Activated naive CD4-positive, alpha-beta T cell (primary cell): ENCODE results near the gene SAMHD1.
"Not testable (repeated sequence)": the region's sequence is repeated elsewhere in the genome, so short reads cannot be mapped to it uniquely, and the experiment has no call there.

ENCODE experiments used
- DNase-seq, 4 experiments: peaks; one replicate each; lab custom pipeline; 2025; lab: John Stamatoyannopoulos, UW

The SAMHD1 gene

GRCh38 chr20:36956016-36956415 lies 4.5 kb upstream of the SAMHD1 start:
- DNase-seq, result no peak

DNA sequence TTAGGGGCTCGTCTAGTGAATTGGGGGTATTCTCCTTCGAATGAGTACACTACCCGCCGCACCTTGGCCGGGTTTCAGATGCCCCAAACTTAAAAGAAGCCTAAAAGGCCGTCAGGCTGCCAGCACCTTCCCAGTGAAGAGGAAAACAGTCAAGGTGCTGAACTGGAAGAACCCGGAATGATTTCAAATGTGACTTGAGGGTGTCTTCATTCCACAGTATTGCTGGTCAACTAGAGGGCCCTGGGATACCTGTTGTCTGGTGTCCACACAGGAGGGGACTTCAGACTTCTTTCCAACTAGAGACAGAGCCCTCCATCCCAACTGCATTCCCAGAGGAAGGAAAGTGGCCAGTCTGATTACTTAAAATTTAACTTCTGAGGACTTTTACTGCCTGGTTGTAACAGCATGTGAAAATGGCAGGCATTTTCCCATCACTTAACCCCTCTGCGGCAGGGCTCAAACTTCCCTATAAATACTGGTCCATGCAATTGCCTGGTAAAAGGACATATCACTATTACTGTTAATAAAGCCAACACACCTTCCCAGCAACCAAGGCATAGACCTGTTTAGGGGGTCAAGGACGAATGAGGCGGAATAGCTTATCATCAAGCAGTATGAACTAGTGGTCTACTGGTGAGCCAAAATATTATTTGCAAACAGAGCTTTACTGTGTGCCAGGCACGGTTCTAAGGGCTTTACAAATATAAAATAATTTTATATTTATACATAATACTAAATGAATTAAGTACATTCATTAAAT lies 651 bp upstream of the SAMHD1 start:
- no peak for DNase-seq

- peak in 2 of 4 experiments; percentile 40 to 47 for DNase-seq
These were observed 902 bp downstream of the SAMHD1 start for GRCh38 chr20:36950414-36951197.

DNA sequence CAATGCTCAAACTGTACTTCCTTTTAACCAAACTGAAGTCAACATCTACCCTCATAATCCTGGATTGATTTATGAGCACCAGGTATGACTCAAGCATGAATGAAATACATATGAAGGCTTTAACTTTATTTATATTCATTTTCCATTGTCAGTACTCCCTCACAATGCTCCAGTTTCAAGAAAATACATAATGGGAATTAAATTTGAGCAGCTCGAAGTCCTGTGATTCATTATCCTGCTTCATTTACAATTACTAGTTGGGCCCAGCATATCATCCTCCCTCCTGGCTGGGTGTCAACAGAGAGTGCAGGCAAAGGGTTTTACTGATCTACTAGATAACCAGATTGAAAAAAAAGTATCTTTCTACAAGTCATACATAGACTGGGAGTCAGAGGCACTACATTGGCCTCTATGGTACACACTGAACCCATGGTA lies 10.1 kb downstream of the SAMHD1 start:
- no peak for DNase-seq

DNA sequence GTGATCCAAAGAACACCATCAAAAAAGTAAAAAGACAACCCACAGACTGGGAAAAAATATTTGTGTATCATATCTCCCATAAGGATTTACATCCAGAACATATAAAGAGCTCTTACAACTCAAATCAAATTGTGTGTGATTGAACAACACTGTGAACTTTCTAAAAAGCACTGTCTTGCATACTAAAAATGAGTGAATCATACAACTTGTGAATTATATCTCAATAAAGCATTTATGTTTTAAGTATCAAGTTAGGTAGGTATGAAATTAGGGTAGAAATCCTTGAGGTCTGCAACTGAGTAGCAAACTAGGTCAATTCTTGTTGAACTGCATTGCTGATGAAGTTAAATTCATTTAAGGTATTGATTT lies 14.1 kb downstream of the SAMHD1 start:
- DNase-seq, result no peak

- DNase-seq, result not testable (repeated sequence)
These were observed 14.6 kb downstream of the SAMHD1 start for GRCh38 chr20:36936761-36937401.

- no peak for DNase-seq
These were observed 15.2 kb downstream of the SAMHD1 start for GRCh38 chr20:36936341-36936740.

DNA sequence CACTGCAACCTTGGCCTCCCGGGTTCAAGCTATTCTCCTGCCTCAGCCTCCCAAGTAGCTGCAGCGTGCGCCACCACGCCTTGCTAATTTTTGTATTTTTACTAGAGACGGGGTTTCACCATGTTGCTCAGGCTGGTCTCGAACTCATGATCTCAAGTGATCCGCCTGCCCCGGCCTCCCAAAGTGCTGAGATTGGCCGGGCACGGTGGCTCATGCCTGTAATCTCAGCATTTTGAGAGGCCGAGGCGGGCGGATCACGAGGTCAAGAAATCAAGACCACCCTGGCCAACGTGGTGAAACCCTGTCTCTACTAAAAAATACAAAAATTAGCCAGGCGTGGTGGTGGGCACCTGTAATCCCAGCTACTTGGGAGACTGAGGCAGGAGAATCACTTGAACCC lies 17.9 kb downstream of the SAMHD1 start:
- DNase-seq, result not testable (repeated sequence)

- DNase-seq, result no peak
These were observed 18.8 kb downstream of the SAMHD1 start for GRCh38 chr20:36932476-36933426.

DNA sequence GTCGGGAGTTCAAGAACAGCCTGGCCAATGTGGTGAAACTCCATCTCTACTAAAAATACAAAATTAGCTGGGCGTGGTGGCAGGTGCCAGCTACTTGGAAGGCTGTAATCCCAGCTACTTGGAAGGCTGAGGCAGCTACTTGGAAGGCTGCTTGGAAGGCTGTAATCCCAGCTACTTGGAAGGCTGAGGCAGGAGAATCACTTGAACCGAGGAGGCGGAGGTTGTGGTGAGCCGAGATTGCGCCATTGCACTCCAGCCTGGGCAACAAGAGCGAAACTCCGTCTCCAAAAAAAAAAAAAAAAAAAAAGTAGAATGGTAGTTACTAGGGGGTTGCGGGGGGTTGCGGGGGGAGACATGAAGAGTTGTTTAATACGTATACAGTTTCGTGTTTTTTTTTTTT lies 19.4 kb downstream of the SAMHD1 start:
- DNase-seq, result not testable (repeated sequence)

GRCh38 chr20:36929691-36930090 lies 21.8 kb downstream of the SAMHD1 start:
- no peak for DNase-seq

- no peak for DNase-seq
These were observed 22.2 kb downstream of the SAMHD1 start for GRCh38 chr20:36929290-36929689.

GRCh38 chr20:36927704-36928103 lies 23.8 kb downstream of the SAMHD1 start:
- no peak for DNase-seq

GRCh38 chr20:36926653-36927200 lies 24.8 kb downstream of the SAMHD1 start:
- DNase-seq, result no peak

- no peak for DNase-seq
These were observed 26.3 kb downstream of the SAMHD1 start for GRCh38 chr20:36925234-36925633.

- DNase-seq, result no peak
These were observed 27.1 kb downstream of the SAMHD1 start for GRCh38 chr20:36924167-36925045.

DNA sequence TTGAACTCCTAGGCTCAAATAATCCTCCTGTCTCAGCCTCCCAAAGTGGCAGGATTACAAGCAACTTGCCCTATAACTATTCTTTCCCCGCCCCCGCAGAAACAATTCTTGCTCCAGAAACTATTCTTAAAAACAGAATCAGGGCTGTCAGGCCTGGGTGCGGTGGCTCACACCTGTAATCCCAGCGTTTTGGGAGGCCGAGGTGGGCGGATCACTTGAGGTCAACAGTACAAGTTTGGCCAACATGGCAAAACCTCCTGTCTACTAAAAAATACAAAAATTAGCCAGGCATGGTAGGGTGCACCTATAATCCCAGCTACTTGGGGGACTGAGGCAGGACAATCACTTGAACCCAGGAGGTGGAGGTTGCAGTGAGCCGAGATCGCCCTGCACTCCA lies 31.2 kb downstream of the SAMHD1 start:
- DNase-seq, result no peak

DNA sequence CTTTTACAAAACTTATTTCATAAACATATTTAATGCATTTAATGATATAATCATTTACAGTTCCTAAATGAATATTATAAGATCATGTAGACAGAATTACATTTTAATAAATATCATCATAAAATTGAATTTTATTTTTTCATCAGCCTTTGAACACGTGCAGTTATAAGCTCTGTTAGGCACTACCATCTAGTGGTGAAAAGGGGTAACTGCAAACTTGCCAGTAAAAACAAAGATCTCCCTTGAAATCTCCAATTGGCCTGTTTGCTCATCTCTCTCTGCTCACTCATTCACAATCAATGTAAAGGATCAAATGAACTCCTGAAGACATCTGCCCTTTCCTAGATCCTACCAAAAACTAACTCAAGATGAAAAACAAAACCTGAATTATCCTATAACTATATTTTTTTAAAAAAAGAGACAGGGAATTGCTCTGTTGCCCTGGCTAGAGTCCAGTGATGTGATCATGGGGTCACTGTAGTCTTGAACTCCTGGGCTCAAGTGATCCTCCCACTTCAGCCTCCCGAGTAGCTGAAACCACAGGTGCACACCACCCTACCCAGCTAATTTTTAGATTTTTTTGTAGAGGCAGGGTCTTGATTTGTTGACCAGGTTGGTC lies 31.7 kb downstream of the SAMHD1 start:
- DNase-seq, result no peak

GRCh38 chr20:36917943-36918342 lies 33.6 kb downstream of the SAMHD1 start:
- no peak for DNase-seq

GRCh38 chr20:36917240-36917639 lies 34.3 kb downstream of the SAMHD1 start:
- DNase-seq, result no peak
